ENCODE results near the gene GPALPP1. TPM values are rescaled to one million over a fixed set of nuclear protein-coding genes. Genes with fewer than 3 reads are reported as not detected.
"Not testable (repeated sequence)": the region's sequence is repeated elsewhere in the genome, so short reads cannot be mapped to it uniquely, and the experiment has no call there.

GPALPP1 gene, protein sequence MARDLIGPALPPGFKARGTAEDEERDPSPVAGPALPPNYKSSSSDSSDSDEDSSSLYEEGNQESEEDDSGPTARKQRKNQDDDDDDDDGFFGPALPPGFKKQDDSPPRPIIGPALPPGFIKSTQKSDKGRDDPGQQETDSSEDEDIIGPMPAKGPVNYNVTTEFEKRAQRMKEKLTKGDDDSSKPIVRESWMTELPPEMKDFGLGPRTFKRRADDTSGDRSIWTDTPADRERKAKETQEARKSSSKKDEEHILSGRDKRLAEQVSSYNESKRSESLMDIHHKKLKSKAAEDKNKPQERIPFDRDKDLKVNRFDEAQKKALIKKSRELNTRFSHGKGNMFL
- 10 to 100 TPM in 1 of 3 donors, 1 to 10 TPM in 2; 5.4 to 10.1 (median 7.8) TPM for polyA plus RNA-seq

DNA sequence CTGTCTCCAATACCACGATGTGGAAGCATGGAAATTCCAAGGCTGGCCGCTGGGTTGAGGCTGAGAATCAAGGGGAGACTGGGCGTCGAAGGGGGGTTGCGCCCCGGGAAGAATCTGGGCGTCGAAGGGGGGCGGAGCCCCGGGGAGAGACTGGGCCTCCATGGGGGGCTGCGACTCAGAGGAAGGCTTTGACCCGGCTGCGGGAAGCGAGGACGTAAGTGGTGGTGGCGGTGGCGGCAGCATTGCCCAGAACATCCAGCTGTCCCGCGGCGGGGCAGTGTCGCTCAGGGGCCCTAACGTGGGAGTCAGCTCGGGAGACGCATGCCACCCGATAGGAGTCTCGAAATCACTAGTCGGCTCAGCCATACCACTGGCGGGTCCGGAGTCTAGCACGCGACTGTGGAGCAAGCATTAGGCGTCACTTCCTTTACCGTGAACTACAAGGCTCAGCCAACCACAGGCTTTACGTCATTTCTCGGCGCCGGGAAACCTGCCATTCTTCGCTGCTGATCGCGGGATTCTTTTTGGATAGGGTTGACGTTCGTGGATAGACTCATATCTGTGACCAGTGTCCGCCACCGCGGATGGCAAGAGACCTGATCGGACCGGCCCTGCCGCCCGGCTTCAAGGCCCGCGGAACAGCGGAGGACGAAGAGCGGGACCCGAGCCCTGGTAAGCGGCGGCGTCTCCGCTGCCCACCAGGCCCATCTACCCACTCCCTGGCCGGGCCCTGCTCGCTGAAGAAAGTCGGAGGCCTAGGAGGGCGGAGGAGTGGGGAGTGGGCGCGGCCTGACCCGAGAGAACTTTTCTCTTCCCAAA, at the start of gene GPALPP1, which contains the start of gene NUFIP1:
TSS of gene GPALPP1 (plus strand) at position 468 of the 819 bp plus-strand sequence. CDS start at position 585, 117 bp downstream.
TSS of gene NUFIP1 (minus strand) at position 401 of the 819 bp plus-strand sequence. CDS start at position 366, 35 bp downstream.
- WGBS, 3 donors: 0% methylated on average over 64 to 66 of the region's 66 CpGs
- H3K27ac ChIP-seq (ENCODE audit: low read depth, low read length): no peak within 1 kb of the TSS

DNA sequence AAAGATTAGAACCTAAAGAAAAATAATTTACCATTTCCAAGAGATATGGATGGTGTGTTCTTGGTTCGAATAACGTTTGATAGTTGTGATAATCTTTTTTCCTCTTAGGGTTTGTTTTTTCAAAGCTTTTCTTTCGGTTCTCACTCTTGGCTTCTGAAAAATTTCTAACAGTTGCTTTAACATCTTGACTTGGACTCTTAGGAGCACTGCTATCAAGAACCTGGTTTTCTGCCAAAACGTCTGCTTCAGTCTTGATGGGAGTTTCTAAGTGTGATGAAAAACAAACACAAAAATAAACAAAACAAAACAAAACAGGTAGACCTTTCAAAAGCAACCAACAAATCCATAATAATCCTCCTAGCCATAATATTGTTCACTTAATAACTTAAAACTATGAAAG, 45.9 kb upstream of the GPALPP1 start:
- WGBS, 3 donors: 43 to 74% (median 69%) methylated on average over 4 of the region's 4 CpGs
- not testable (repeated sequence) for H3K27ac ChIP-seq (ENCODE audit: low read depth, low read length)

DNA sequence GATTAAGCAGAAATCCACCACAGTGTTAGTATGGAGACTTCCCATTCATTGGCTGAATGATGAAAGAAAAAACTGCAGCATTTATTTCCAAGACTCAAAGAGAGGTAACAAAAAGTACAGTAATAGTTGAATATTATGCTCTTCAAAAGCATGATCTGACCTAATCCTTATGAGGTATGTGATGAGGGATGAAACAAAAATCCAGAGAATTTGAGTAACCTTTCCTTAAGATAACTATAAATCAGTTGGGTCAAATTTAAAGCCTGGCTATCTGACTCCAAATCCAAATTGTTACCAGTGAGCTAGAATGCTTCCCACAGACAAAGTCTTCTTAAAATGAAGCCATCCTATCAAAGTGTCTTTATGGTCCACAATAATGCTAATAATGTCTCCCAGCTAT, 38.2 kb upstream of the GPALPP1 start:
- no peak overlapping the region for H3K27ac ChIP-seq (ENCODE audit: low read depth, low read length)

DNA sequence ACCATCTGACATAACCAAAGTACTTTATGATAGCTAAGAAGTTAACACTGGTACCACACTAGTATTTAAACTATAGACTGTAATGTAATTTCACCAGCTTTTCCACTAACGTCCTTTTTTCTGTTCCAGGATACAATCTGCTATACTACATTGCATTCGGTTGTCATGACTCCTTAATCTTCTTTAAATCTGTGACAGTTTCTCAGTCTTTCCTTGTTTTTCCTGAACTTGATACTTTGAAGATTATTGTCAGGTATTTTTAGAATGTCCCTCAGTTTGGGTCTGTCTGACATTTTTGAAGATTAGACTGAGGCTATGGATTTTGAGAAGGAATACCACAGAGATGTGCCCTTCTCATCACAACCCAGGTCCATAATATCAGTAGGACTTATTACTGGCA, 36.7 kb upstream of the GPALPP1 start:
- no peak overlapping the region for H3K27ac ChIP-seq (ENCODE audit: low read depth, low read length)
- WGBS, 3 donors: 90 to 93% (median 91%) methylated on average over 2 of the region's 2 CpGs

DNA sequence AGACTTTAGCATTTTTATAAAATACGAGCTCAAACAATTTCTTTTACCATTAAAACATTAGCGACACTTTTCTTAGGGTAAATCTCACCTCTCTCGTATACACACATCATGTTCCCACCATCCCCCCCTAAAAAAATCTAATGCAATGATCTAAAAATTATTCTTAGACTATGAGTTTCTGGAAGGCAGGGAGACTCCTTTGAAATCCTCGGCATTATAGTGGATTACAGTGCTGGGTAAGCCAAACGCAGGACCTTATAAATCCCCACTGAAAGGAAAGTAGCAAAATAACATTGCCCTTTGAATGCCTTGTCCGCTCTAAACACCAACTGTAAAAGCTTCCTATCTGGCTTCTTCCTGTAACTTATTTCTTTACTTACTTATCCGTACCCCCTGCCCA, 35.1 kb upstream of the GPALPP1 start:
- WGBS, 3 donors: 95 to 97% (median 96%) methylated on average over 7 of the region's 7 CpGs
- no peak overlapping the region for H3K27ac ChIP-seq (ENCODE audit: low read depth, low read length)

DNA sequence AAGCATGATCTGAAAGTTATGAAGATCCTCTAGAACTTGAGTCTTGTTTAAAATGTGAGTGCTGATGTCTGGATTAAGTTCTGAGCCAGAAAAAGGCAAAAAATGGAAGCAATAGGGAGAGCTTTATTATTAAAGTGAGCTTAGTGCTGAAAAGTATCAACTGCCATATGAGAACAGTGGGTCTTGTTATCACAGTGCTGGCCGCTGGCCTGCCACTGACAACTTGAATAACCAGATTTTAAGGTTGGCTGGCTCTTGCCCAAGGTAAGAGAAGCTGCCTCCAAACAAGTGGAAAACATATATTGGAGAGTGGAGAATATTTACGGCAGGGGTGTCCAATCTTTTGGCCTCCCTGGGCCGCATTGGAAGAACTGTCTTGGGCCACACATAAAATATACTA, 33.9 kb upstream of the GPALPP1 start:
- no peak overlapping the region for H3K27ac ChIP-seq (ENCODE audit: low read depth, low read length)
- 26 to 94% (median 87%) methylated on average over 3 of the region's 3 CpGs for WGBS, 3 donors

DNA sequence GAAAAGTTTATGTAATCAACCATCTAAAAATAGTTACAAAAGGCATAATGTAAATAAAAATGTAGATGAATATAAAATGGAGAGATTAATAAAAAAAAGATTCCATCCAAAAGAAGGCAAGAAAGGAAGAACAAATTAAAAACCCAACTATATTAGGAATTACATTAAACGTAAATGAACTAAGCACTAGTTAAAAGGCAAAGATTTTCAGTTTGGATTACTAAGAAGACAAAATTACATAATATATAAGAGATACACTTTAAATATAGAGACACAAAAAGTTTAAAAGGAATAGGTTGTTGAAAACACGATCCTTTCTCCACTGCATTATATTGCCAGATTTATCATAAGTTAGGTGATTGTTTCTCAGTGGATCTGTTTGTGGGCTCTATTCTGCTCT, 27.3 kb upstream of the GPALPP1 start:
- H3K27ac ChIP-seq (ENCODE audit: low read depth, low read length): no peak overlapping the region
- 97 to 100% (median 97%) methylated on average over 2 of the region's 2 CpGs for WGBS, 3 donors

DNA sequence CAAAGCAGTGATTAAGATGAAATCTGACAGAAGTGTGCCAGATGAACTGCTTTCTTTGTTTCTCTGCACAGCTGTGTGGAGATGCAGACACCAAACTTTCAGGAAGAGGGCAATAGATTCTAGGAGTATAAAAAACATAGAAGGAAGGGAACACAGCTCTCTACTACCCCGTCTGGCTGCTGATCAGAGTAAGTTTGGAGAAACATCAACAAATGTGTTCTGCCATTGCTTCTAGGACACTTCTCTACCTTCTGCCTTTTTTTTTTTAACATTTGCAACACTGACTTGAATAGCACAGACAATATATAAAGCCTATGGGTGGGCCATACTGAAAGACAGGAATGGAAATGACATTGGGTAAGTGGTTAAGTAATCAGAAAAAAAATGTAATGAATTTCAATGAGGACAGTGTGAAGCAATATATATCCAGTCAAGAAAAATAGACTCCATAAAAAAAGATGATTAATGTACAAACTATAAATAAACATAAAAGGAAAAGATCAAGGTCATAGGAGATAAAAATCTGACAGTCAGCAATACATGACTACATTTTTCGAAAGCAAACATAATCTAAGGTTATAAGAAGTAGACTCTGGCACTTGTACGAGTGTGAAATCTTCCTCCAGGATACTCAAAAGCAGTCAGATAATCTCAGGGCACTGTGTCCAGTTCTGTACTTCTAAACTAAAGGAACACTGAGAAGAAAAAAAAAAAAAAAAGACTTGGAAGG, 21.5 kb upstream of the GPALPP1 start:
- 26 to 56% (median 54%) methylated on average over 3 of the region's 3 CpGs for WGBS, 3 donors
- no peak overlapping the region for H3K27ac ChIP-seq (ENCODE audit: low read depth, low read length)

DNA sequence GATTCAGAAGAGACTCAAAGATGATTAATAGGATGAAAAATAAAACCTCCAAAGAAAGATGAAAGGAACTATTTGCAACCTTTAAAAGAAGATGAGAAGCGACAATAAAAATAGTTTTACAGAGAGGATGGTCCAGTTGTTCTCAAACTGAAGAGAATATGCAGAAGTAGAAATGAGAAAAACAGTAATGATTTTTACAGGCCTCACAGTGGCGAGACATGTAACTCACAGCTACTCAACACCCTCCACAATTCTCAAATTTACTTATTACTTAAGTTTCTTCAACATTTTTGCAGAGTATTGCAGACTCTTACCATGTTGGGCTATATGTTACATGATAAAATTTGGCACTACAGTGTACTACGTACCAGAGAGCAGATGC, 20.9 kb upstream of the GPALPP1 start:
- WGBS, 3 donors: 77 to 86% (median 83%) methylated on average over 3 of the region's 3 CpGs
- H3K27ac ChIP-seq (ENCODE audit: low read depth, low read length): no peak overlapping the region

DNA sequence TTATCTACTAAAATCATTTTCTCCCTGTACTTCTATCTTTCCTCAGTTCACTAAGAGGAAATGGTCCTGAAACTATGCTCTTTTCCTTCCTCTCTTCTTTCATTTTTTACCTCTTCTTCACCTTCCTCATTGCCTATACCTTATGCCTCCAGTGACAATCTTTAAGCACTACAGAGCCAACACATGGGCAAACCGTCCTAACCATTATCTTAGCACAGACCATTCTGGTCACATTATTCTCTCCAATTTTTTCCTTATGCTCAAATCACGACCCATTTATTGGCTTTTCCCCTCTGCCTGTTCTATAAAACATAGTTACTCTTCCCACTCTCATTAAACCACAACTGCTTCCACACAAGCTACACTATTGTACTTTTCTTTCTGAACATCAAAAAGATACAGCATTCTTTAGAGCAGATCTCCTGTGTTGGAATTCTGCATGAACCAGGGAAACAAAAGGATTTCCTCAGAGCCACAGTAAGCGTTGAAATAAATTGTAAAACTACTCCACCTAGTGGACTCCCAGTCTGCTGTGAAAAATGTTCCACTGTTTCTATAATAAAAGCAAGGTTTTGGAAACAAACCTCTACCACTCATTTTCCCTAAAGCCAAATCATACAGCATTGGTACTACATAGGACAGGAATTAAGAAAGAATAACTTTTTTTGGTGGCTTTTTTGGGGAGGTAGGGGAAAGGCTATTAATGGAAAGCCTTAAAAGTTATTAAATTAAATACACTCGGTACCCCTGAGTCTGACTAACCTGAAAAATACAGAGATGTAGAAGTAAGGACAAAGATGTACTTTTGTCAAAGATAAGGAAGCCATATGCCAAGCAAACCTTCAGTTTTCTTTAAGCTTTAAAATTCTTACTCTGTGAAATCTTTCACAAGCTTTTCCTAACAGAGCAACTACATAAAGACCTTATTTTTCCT, 19.5 kb upstream of the GPALPP1 start:
- WGBS, 3 donors: 51 to 59% (median 55%) methylated on average over 4 of the region's 4 CpGs
- no peak overlapping the region for H3K27ac ChIP-seq (ENCODE audit: low read depth, low read length)

DNA sequence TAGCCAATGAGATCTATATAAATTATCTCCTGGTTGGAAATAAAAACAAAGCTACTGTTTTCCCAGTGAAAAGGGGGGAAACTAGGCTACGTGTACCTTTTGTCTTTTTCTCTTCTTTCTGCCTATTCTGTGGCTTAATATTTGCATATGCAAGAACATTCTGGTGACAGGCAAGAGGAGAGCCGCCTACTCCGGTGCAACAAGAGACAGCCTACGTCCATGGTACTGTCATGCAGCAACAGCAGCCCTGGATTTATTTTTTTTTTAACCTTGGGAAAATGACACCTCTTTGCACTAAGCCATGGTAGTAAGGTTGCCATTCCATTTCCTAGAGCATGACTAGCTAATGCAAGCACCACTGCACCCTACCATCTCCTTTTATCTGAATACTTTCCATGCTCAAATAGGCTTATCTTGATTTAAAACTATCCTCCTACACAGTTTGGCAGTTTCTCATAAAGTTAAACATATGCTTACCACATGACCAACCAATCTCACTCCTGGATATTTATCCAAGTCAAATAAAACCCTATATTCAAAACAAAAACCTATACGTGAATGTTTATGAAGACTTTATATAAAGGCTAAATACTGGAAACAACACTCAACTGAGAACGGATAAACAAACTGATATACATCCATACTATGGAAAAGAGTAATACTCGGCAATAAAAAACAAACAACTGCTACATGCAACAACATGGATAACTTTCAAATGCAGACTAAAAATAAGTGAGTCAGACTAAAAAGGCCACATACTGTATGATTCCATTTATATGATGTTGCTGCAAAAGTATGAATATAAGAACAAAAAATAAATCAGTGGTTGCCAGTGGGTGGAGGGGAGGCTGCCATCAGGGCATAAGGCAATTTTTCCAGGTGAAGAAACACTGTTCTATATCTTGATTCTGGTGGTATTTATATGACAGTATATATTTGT, 17.4 kb upstream of the GPALPP1 start:
- WGBS, 3 donors: 74 to 93% (median 86%) methylated on average over 7 of the region's 7 CpGs
- no peak overlapping the region for H3K27ac ChIP-seq (ENCODE audit: low read depth, low read length)

DNA sequence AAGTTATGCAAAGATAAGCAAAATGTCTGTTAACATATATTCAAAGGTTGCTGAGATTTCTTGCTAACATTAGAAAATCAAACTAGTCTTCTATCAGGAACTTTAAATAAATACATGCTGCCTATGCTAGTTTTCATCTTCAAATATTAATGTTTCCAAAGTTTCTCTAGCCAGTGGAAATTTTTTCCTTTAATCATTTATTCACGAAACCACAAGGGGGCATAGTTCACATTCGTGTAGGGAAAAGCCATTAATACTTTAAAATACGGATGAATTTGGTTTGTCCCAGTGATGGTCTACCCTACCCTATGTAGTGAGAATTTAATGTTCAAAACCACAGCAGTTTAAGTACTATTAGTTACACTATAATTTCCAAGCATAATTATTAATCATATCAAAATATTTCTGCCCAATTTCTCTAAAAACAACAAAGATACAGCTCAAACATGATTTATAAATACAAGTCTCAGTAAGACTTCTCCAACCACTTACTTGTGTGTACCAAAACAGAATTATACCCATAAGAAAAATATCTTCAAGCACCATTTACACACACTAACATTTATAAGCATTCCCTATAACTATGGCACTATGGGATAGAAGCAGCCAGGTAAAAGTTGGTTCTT, 16.3 kb upstream of the GPALPP1 start:
- no peak overlapping the region for H3K27ac ChIP-seq (ENCODE audit: low read depth, low read length)
- 9 to 11% (median 10%) methylated on average over 3 of the region's 3 CpGs for WGBS, 3 donors

DNA sequence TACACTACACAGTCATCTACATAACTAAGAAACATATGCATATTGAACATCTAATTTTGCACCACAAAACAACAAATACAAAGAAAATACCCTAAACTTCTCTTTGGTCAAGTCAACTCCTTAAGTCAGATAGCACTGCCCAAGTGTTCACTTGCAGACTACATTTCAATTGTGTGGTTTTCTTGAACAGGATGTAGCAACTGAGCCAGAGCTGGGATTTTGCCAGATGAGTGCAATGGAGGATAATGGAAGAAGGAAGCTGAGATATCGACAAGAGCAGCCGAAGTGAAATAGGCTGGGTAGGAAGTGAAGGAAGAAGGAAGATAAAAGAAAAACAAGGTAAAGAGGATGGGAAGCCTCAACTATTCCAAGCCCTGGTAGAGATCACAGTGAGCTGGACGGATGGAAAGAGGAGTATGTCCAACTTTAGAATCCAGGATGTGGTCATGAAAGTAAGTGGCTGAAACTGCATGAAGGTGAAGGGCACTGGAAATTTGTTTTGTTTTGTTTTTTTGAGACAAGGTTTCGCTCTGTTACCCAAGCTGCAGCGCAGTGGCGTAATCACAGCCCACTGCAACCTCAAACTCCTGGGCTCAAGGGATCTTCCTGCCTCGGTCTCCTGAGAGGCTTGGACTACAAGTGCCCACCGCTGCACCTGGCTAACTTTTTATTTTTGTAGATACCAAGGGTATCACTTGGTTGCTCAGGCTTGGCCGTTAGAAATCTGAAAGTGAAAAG, 15.1 kb upstream of the GPALPP1 start:
- 55 to 79% (median 55%) methylated on average over 9 of the region's 9 CpGs for WGBS, 3 donors
- H3K27ac ChIP-seq (ENCODE audit: low read depth, low read length): no peak overlapping the region

DNA sequence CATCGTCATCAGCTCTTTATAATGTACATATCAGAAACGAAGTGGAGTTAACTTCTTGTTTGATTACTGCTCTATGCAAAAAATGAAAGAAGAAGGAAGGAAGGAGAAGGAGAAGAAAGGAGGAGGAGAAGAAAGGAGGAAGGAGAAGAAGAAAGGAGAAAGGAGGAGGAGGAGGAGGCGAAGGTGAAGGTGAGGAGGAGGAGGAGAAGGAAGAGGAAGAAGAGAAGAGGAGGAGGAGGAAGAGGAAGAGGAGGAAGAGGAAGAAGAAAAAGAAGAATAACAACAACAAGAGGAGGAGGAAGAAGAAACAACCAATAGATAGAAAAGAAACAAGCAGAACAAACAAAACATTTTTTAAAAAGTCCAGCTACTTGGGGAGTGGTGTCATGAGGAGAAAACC, 13.1 kb upstream of the GPALPP1 start:
- 71 to 76% (median 73%) methylated on average over 3 of the region's 3 CpGs for WGBS, 3 donors
- no peak overlapping the region for H3K27ac ChIP-seq (ENCODE audit: low read depth, low read length)

DNA sequence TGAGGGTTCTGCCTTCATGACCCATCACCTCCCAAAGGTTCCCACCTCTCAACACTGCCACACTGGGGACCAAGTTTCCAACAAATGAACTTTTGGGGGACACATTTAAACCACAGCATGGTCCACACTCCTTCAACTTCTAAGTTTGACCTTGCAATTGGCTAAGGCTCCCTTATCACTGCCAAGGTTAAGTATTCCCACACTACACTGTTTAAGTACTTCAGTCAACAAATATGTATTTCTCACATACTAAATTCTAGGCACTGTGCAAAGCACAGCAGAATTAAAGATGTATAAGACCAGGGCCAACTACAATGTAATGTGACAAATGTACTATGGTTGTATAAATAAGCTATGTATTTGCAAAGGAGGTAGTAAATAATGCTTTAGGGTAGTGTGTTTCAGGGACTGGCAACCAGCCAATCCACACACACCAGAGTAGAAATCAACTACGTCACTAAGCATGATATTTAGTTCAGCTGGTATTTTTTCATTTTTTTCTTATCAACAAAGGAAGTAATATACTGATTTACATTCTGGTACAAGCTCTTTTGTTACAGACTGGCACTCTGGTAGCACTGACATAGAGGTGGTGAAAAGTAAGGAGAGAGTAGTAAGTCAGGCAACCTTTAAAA, 12.3 kb upstream of the GPALPP1 start:
- WGBS, 3 donors: 37 to 76% (median 66%) methylated on average over 1 of the region's 1 CpG
- no peak overlapping the region for H3K27ac ChIP-seq (ENCODE audit: low read depth, low read length)

DNA sequence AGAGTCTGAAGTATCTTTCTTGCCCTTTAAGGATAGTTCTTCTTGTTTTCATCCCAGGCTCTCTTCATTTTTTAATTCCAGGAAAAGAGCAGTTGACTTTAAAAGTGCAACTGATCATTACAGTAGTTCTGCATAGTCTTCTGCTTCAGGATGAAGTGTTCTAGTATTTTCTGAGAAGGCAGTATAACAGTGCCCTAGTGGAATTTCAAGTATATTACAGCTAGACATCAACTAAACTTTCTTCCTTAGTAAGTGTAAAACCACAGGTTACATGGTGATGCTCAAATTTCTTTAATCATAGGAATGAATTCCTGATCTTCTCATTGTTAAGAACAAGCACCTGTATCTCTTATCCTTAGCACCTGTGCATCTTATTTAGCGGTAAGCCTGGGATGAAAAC, 11.0 kb upstream of the GPALPP1 start:
- 93 to 98% (median 94%) methylated on average over 1 of the region's 1 CpG for WGBS, 3 donors
- H3K27ac ChIP-seq (ENCODE audit: low read depth, low read length): no peak overlapping the region
